Pancreas (tissue), 10 donors: ENCODE measurements around the gene HERC5. TPM values are rescaled to one million over a fixed set of nuclear protein-coding genes. Genes with fewer than 3 reads are reported as not detected.

Experiments used
- ATAC-seq, 4 donors: fragments of 200-7000 bp; cut with Tn5 transposase; one replicate each; pipeline versions ENCODE4 v1.8.0 to v1.9.1; 2020; ENCODE audit warnings: mild to moderate bottlenecking in 4 of 4, moderate library complexity in 4 of 4
- DNase-seq, 6 donors: peaks; one replicate each; pipeline ENCODE4 v3.0.0-alpha.2; 2020
- FAIRE-seq: peaks from 2 replicates; lab custom pipeline; 2012; peaks lifted over from hg19 to GRCh38; lab: Jason Lieb, UNC
- H3K27ac ChIP-seq, 4 donors: fragments of 200-600 bp; sonication (generic); 1 replicate in 3 of 4; 2 replicates in 1 of 4; pipeline versions ENCODE4 v1.5.0 to v1.8.0; 2020
- H3K27me3 ChIP-seq, 4 donors: fragments of 200-600 bp; one replicate each; pipeline ENCODE4 v1.8.0; 2021
- H3K36me3 ChIP-seq, 3 donors: fragments of 200-600 bp; sonication (generic) in 1 of 3; one replicate each; pipeline versions ENCODE4 v1.5.0 to v1.8.0; 2020 to 2021
- H3K4me1 ChIP-seq, 3 donors: fragments of 200-600 bp; one replicate each; pipeline ENCODE4 v1.8.0; 2021
- H3K4me3 ChIP-seq, 4 donors: fragments of 200-600 bp; sonication (generic) in 2 of 4; one replicate each; pipeline versions ENCODE4 v1.5.0 to v1.8.0; 2020 to 2021
- H3K9me3 ChIP-seq, 4 donors: fragments of 200-600 bp; one replicate each; pipeline ENCODE4 v1.8.0; 2021
- WGBS, 2 donors: extraction: QIAGEN DNeasy Blood & Tissue Kit; methylation state at CpG; one replicate each; pipeline ENCODE4 v1.1.7; 2013; 5-methylcytosine and 5-hydroxymethylcytosine counted together
- intact Hi-C, 3 donors: fragments of 100-400 bp; cut with DNase I; formaldehyde crosslinking; loops; one replicate each; pipeline versions ENCODE4 v1.11.1 to v1.14.2; 2022
- polyA plus RNA-seq, 2 donors: library from polyadenylated mRNA; stranded (reverse); fragments of 200-250 nt; gene quantifications; one replicate each; pipeline ENCODE4 v1.2.3, GENCODE V29; 2013
- total RNA-seq, 6 donors: library from RNA; stranded (reverse); fragmentation: NEBNext Ultra II Directional in 4 of 6; extraction: Animal tissue kit (Norgen Biotek cat#: 25700) in 4 of 6; gene quantifications; one replicate each; pipeline versions ENCODE4 v1.2.1 to v1.2.4, GENCODE V29; 2021 to 2023
- TF ChIP-seq, protein P1 (sequence below), 4 donors: fragments of 200-600 bp; sonication (generic) in 3 of 4; IDR thresholded peaks; one replicate each; pipeline versions ENCODE4 v1.5.0 to v1.8.0; 2021; ENCODE audit warnings: antibody characterized with exemption in 4 of 4
- donor health status: healthy with polysubstance abuse.
- donor health status: DM: no; HTN: no; CAD: no; lungs with moderate emphysema.
- donor health status: DM: no; HTN: no; CAD: no.
- donor health status: control.
- donor health status: control.
- donor health status: Bipolar disorder and iron deficiency.
- donor health status: DM: yes; HTN: yes; CAD: no.
- donor health status: DM: no; HTN: no; CAD: no.
- donor health status: DM: no; HTN: no; CAD: no.
- donor health status: DM: yes; HTN: yes; CAD: no.

HERC5 gene
- total and polyA plus RNA-seq, 8 donors = 2.2 to 4.9 (median 3.5) TPM

DNA sequence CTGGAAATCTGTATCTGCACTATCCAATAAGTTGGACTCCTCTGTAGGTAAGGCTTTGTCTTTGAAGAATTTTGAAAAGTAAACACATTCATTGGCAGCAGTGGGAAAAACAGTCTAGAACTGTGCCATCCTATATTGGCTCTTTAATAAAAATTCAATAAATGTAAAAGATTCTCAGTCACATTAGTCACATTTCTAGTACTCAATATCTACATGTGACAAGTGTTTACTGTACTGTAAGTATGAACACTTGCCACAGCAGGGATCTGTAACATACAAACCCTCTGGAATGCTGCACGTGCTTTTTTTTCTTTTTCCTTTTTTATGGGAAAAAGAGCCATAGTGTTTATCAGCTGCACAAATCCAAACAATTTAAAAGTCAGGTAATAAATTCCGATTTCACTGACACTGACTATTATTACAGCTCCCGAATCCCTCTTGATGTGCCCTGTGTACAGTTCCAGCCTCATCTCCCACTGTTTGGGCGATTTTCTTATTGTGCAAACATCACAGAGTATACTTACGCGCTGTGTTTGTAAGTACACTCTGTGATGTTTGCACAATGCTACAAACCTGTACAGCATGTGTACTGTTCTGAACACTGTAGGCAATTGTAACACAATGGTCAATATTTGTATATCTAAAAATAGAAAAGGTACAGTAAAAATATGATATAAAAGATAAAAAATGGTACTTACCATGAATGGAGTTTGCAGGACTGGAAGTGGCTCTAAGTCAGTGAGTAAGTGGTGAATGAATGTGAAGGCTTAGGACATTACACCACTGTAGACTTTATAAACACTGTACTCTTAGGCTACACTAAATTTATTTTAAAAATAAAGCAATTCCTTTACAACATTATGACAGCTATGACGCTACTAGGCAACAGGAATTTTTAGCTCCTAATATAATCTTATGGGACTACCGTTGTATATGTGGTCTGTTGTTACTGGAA, 57.9 kb downstream of the HERC5 start:
- H3K27ac ChIP-seq = no peak overlapping the region
- FAIRE-seq (peak; percentile 63), ATAC-seq (peak; percentile 82 to 93 (median 86)), DNase-seq (no peak)
- H3K9me3 ChIP-seq = no peaks in the 10 kb centered on the region
- H3K36me3 ChIP-seq = no peaks in the 10 kb centered on the region
- peaks cover 4 to 6% (median 5%) of the 10 kb centered on the region in 3 donors for H3K4me1 ChIP-seq
- no peaks in the 10 kb centered on the region for H3K27me3 ChIP-seq
- H3K4me3 ChIP-seq = no peak overlapping the region
- 37 to 39% methylated on average over 8 of the region's 8 CpGs for WGBS, 2 donors
- intact Hi-C loops = loop anchor here in 2 of 3 donors (5.0 kb wide), 2 partner anchors 148 to 298 kb away; no protein-coding TSS in a partner anchor
- TF ChIP-seq, protein P1, sequence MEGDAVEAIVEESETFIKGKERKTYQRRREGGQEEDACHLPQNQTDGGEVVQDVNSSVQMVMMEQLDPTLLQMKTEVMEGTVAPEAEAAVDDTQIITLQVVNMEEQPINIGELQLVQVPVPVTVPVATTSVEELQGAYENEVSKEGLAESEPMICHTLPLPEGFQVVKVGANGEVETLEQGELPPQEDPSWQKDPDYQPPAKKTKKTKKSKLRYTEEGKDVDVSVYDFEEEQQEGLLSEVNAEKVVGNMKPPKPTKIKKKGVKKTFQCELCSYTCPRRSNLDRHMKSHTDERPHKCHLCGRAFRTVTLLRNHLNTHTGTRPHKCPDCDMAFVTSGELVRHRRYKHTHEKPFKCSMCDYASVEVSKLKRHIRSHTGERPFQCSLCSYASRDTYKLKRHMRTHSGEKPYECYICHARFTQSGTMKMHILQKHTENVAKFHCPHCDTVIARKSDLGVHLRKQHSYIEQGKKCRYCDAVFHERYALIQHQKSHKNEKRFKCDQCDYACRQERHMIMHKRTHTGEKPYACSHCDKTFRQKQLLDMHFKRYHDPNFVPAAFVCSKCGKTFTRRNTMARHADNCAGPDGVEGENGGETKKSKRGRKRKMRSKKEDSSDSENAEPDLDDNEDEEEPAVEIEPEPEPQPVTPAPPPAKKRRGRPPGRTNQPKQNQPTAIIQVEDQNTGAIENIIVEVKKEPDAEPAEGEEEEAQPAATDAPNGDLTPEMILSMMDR (IDR thresholded peaks at IDR 0.05) = no peak

DNA sequence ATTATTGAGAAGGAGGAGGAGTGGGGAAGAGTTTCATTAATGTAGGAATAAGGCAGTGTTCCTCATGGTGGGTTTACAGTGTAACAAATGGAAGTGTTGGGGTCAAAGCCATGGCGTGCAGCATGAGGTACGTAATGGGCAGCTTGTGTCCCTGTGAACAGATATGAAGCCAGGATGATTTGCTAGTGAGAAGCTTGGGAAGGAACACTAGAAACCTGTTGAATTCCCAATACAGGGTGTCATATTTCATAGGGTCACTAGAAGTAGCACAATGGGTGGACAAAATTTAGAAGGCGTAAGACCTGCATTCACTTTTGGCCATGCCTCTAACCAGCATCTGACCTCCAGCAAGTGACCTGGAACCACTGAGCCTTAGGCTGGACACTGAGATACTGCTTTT, 59.8 kb downstream of the HERC5 start:
- H3K36me3 ChIP-seq = peaks cover 0 to 12% (median 0%) of the 10 kb centered on the region in 3 donors
- no peak overlapping the region for H3K27ac ChIP-seq
- DNase-seq = no peak
- H3K4me1 ChIP-seq = peaks cover 5 to 11% (median 5%) of the 10 kb centered on the region in 3 donors
- no peaks in the 10 kb centered on the region for H3K9me3 ChIP-seq
- FAIRE-seq = no peak
- WGBS, 2 donors = 82 to 87% methylated on average over 3 of the region's 3 CpGs
- TF ChIP-seq, protein P1 (IDR thresholded peaks at IDR 0.05) = no peak
- no peak for ATAC-seq
- intact Hi-C loops = loop anchor here in 2 of 3 donors (5.0 kb wide), 2 partner anchors 149 to 299 kb away; no protein-coding TSS in a partner anchor
- no peak overlapping the region for H3K4me3 ChIP-seq
- H3K27me3 ChIP-seq = no peaks in the 10 kb centered on the region

DNA sequence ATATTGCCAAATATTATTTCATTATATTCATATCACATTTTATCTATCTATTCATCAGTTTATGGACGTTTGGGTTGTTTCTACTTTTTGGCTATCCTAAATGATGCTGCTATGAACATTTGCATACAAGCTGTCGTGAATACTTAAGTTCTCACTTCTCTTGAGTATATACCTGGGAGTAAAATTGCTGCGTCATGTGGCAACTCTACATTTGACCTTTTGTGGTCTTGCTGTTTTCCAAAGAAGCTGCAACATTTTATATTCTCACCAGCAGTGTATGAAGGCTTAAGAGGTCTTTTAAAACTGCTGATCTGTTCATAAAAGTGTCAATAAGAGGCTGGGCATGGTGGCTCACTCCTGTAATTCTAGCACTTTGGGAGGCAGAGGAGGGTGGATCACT, 60.9 kb downstream of the HERC5 start:
- Histone ChIP-seq H3K9me3 (no peaks in the 10 kb centered on the region), H3K4me1 (peaks cover 5 to 19% (median 13%) of the 10 kb centered on the region in 3 donors), H3K27me3 (no peaks in the 10 kb centered on the region), H3K4me3 (no peak overlapping the region), H3K27ac (no peak overlapping the region), H3K36me3 (peaks cover 0 to 12% (median 0%) of the 10 kb centered on the region in 3 donors)
- intact Hi-C loops = loop anchor here in 2 of 3 donors (5.0 kb wide), 2 partner anchors 151 to 301 kb away; no protein-coding TSS in a partner anchor
- TF ChIP-seq, protein P1 (IDR thresholded peaks at IDR 0.05) = no peak
- DNase-seq (no peak), ATAC-seq (no peak), FAIRE-seq (no peak)
- 65 to 69% methylated on average over 3 of the region's 3 CpGs for WGBS, 2 donors

DNA sequence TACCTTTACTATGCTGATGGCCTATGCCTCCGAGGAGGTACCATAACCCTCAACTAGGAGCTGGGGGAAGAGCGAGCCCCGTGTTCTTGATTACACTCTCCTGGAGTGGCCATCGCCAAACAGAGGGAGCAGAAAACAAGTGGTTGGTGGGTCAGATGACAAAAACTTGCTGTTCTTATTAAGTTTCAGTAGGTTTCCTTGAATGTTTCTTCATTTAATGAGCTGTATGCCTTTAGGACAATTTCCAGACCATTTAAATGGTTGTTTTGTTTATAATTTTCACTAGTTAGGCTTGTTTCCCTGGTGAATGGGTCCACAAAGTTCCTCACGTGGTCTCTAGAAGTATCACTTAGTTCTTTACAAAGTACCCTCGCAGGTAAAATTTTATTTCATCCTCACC, 62.0 kb downstream of the HERC5 start:
- no peak for DNase-seq
- intact Hi-C loops = loop anchor here in 2 of 3 donors (5.0 kb wide), 2 partner anchors 152 to 302 kb away; no protein-coding TSS in a partner anchor
- ATAC-seq = no peak
- H3K4me3 ChIP-seq = no peak overlapping the region
- no peak overlapping the region for H3K27ac ChIP-seq
- no peak for FAIRE-seq
- no peaks in the 10 kb centered on the region for H3K27me3 ChIP-seq
- TF ChIP-seq, protein P1 (IDR thresholded peaks at IDR 0.05) = no peak
- WGBS, 2 donors = 84 to 89% methylated on average over 6 of the region's 6 CpGs
- peaks cover 5 to 19% (median 13%) of the 10 kb centered on the region in 3 donors for H3K4me1 ChIP-seq
- H3K36me3 ChIP-seq = peaks cover 0 to 12% (median 0%) of the 10 kb centered on the region in 3 donors
- no peaks in the 10 kb centered on the region for H3K9me3 ChIP-seq
